GM13976 (cell line): ENCODE results near the gene PTGFRN.

Experiments used
- DNase-seq: peaks from one replicate; pipeline ENCODE4 v3.0.0; 2012; ENCODE audit warnings: low spot score
- CTCF ChIP-seq: IDR thresholded peaks from 2 replicates; pipeline ENCODE4 v1.5.1; 2012; ENCODE audit warnings: borderline replicate concordance, mild to moderate bottlenecking; ENCODE audit not compliant: insufficient read depth; ENCODE audit errors: extremely low read depth, missing control alignments, control extremely low read depth
- in situ Hi-C: fragments of 300-500 bp; cut with MboI; formaldehyde crosslinking; loops from one replicate; pipeline ENCODE4 v1.12.0; 2022; ENCODE audit warnings: low sequenced_read_pairs, mixed read lengths, inconsistent platforms; ENCODE audit not compliant: unreplicated experiment

Gene PTGFRN

GRCh38 chr1:117020526-117021156, 110.9 kb downstream of the PTGFRN start:
- no peak for DNase-seq
- TF ChIP-seq CTCF: no peak
- in situ Hi-C loops: no loop called here

GRCh38 chr1:117022114-117022513, 112.4 kb downstream of the PTGFRN start:
- in situ Hi-C loops: no loop called here
- TF ChIP-seq CTCF: no peak
- DNase-seq: no peak

DNA sequence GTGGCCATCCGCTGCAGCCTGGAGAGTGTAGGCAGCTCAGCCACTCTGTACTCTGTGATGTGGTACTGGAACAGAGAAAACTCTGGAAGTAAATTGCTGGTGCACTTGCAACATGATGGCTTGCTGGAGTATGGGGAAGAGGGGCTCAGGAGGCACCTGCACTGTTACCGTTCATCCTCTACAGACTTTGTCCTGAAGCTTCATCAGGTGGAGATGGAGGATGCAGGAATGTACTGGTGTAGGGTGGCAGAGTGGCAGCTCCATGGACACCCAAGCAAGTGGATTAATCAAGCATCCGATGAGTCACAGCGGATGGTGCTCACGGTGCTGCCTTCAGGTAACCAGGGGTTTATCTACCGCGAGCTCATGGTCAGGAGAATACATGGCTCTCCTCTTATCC, 115.9 kb downstream of the PTGFRN start:
- no peak for DNase-seq
- in situ Hi-C loops: no loop called here
- no peak for TF ChIP-seq CTCF

GRCh38 chr1:117026361-117026760, 116.6 kb downstream of the PTGFRN start:
- TF ChIP-seq CTCF: no peak
- in situ Hi-C loops: no loop called here
- no peak for DNase-seq

DNA sequence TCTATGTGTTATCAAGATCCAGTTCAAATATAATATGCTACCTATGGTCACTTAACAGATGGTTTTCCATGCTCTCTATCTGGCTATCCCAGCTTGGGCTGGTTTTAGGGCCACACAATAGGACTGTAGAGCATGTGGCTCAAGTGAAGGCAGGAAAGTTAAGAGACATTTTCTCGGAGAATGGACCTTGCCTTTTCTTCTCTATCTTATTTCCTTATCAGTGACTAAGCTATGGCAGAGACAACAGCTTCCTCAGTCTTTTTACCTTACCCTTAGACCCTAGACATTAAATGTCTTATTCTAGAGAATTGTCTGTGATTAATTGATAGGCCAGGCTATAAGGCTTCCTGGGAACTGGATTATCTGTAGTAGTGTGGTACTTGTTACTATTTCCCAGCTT, 120.0 kb downstream of the PTGFRN start:
- TF ChIP-seq CTCF: no peak
- DNase-seq: no peak
- in situ Hi-C loops: no loop called here

DNA sequence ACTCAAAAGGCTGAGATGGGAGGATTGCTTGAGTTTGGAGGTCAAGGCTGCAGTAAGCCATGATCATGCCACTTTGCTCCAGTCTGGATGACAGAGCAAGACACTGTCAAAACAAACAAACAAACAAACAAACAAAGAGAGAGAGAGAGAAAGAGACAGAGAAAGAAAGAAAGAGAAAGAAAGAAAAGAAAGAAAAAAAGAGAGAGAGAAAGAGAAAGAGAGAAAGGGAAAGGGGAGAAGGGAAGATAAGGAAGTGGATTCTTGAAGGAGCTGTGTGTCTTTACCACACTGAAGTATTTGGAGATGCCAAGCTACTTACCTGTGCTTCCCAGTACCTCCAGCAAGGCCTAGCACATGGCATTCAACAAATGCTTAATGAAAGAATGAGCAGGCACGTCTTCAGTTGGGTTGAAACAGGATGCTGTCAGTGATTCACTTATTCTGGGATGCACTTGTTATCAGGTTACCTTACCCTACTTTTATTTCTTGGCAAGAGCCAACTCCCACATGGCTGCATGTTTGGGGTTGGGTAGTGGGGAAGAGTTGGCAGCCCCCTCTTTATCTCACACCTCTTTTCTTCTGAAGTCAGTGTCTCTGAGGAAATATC, 120.7 kb downstream of the PTGFRN start:
- in situ Hi-C loops: no loop called here
- no peak for DNase-seq
- no peak for TF ChIP-seq CTCF
